NCI-H2227 (cell line): ENCODE measurements around the gene CLHC1.
"Not testable (repeated sequence)": the region's sequence is repeated elsewhere in the genome, so short reads cannot be mapped to it uniquely, and the experiment has no call there.

Experiments
- DNase-seq: peaks from one replicate; lab custom pipeline; 2025; ENCODE audit not compliant: unreplicated experiment; lab: John Stamatoyannopoulos, UW

Gene CLHC1

DNA sequence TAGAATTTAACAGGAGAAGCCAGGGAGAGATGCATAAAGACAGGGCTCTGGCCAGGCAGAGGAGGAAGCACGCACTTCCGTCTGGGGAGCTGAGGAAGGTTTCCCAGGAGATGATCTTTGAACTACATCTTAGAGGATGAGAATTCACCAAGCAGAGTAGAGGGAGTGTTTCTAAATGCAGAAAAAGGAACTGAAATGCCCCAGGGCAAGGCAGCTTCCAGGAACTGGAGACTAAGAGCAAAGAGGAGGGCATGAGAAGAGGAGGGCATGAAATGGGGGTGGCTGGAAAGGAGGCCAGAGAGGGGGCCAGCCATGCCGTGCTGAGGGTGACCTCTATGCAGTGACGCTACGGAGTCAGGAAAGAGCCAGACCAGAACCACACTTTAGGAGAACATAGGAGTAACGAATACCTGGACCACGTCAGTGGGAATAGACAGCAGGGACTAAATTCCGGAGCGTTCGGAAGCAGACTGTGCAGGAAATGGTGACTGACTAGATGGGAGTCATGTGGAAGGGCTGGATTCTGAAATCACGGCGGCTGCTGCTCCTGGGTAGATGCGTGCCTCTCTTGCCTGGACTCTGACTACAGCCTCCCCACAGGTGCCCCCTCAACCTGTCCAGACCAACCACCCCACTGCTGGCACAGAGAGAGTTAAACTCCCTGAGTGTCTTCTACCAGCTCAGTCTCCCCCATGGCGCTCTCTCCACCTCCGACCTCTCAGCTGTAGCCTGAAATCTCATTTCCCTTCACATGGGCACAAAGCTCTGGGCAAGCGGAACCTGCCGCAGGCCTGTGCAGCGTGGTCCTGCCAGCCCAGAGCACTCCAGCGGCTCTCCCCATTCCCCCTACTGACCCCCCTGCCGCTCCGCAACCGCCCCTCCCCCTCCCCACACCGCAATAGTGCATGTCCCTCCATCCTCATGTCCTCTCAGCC lies 94.8 kb downstream of the CLHC1 start:
- DNase-seq, result peak; percentile 18

DNA sequence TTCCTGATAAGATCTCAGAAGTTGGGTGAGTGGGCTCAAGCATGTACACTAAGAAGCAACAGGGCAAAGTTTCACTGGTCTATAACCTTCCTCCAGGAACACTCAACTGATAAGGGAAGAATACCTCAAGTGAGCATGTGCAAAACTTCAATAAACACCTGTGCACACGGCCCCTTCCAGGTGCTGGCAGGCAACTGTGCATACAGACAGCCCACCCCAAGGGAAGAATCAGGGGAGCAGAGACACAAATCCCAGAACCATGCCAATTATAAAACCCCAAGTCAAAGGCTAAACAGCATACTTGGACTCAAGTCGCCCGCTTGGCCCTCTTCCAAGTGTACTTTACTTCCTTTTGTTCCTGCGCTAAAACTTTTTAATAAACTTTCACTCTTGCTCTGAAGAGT lies 96.0 kb downstream of the CLHC1 start:
- no peak for DNase-seq

DNA sequence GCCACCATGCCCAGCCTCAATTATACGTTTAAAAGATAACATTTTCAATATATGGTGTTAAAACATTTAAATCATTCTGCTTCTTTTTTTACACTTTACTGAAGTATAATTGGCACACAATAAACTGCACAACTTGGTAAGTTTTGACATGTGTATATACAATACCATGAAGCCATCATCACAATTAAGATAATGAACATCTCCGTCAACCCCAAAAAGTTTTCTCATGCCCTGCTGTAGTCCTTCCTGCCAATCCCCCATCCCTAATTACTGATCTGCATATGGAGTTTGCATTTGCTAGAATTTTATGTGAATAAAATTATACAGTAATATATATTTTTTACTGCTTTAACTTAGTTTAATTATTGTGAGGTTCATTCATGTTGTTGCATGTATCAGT lies 96.6 kb downstream of the CLHC1 start:
- no peak for DNase-seq

DNA sequence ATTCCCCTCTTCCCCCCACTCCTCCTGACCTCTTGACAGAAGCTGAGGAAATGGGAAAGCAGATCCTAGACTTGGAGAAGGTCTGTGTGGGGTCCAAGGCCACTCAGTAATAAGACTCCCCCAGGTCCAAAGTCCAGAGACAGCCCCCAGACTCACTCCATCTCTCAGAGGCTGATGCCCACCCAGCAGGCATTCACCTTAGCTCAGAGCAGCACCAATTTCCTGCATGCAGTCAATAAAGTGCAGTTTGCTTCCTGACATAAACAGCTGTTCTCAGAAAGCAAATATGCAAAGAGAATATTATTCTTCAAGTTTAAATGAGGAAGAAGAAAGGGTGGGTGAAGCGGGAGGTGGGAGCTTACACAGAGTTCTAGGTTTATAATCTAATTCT lies 97.8 kb downstream of the CLHC1 start:
- no peak for DNase-seq

DNA sequence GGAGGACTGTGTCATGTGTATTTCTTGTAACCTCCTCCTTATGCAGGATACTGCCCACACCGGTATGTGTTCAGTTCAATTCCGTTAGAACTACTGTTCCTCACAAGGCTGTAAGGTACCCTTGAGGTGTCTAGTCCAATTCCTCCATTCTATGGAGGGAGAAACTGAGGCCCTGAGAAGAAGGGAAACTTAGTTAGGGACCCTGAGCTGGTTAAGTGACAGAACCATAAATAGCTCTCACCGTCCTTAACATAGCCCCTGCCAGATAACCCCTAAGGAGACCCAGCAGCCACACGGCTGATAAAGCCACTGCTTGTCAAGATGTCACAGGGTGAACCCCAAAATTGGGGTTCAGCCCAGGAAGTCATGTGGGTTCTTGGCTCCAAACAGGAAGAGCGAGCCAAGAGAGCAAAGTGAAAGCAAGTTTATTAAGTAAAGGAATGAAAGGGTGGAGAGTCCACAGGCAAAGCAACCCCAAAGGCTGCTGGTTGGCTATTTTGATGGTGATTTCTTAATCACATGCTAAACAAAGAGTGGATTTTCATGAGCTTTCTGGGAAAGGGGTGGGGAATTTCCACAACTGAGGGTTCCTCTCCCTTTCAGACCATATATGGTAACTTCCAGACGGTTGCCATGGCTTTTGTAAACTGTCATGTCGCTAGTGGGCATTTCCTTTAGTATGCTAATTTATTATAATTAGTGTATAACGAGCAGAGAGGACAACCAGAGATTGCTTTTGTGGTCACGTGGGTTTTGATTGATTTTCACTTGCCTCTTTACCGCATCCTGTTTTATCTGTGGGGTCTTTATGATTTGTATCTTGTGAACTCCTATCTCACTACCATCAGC lies 98.4 kb downstream of the CLHC1 start:
- no peak for DNase-seq

DNA sequence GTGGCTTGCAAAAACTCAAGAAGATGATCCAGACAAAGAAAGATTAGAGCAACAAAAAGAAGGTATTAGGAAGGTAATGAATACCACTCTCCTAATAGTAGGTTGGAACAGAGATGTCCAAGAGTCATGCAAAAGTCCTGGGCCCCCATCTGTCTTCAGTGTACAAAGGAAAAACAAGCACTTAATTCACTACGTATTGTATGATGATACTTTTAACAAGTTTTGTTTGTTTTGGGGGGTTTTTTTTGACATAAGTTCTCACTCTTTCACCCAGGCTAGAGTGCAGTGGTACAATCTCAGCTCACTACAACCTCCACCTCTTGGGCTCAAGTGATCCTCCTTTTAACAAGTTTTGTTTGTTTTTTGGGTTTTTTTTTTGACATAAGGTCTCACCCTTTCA lies 101.2 kb downstream of the CLHC1 start:
- DNase-seq, result no peak

DNA sequence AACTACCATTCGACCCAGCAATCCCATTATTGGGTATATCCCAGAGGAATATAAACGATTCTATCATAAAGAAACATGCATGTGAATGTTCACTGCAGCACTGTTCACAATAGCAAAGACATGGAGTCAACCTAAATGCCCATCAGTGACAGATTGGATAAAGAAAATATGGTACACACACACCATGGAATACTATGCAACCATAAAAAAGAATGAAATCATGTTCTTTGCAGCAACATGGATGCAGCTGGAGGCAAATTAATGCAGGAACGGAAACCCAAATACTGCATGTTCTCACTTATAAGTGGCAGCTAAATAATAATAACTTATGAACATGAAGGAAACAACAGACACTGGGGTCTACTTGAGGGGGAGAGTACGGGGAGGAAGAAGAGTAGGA lies 105.5 kb downstream of the CLHC1 start:
- not testable (repeated sequence) for DNase-seq
